Measurements from ENCODE around the gene TMEM17.

GRCh38 chr2:62455957-62456692 is 49.9 kb downstream of the TMEM17 start:
- no peak for TF ChIP-seq CTCF (IDR thresholded peaks at IDR 0.05; ENCODE audit: borderline replicate concordance, extremely low read depth, low read length, poor library complexity, severe bottlenecking)
- TF ChIP-seq EZH2 (IDR thresholded peaks at IDR 0.05; ENCODE audit: borderline replicate concordance, low read depth, low read length, severe bottlenecking) = no peak
